B cell (primary cell): ENCODE results near the gene FEM1B. TPM values are rescaled to one million over a fixed set of nuclear protein-coding genes. Genes with fewer than 3 reads are reported as not detected.

Experiments used
- ATAC-seq: fragments of 200-7000 bp; cut with Tn5 transposase; one replicate; pipeline ENCODE4 v1.10.0; 2021; ENCODE audit warnings: low read depth, mild to moderate bottlenecking, moderate number of reproducible peaks, moderate library complexity
- CTCF ChIA-PET: fragments of 350-600 bp; sonication (Branson Sonifier 250); formaldehyde crosslinking; loops from one replicate; lab custom pipeline; 2021; ENCODE audit warnings: antibody characterized with exemption, inconsistent platforms; lab: Charles Lee
- POLR2A ChIA-PET: fragments of 350-600 bp; sonication (Branson Sonifier 250); formaldehyde crosslinking; loops from one replicate; lab custom pipeline; 2021; ENCODE audit warnings: antibody characterized with exemption; lab: Charles Lee
- DNase-seq: peaks from one replicate; pipeline ENCODE4 v3.0.0; 2013
- H2AFZ ChIP-seq: 2 replicates; pipeline ENCODE4 v1.6.1; 2012; ENCODE audit warnings: mild to moderate bottlenecking, low read depth, low read length; ENCODE audit not compliant: insufficient read depth, poor library complexity, severe bottlenecking
- H3K27ac ChIP-seq, 2 donors: 1 replicate in 1 of 2; 2 replicates in 1 of 2; pipeline ENCODE4 v1.5.1; 2012 to 2013; ENCODE audit warnings: low read length in 2 of 2, mild to moderate bottlenecking in 2 of 2, moderate library complexity in 1 of 2
- H3K27me3 ChIP-seq, 4 experiments: fragments of 200-600 bp in 1 of 4; sonication (generic) in 1 of 4; replicated peaks in 1 of 4; 1 replicate in 2 of 4; 2 replicates in 2 of 4; pipeline versions ENCODE4 v1.6.1 to v1.7.0; 2013 to 2016; ENCODE audit warnings: low read length in 3 of 4, mild to moderate bottlenecking in 2 of 4, mixed read lengths in 1 of 4, moderate library complexity in 1 of 4; ENCODE audit not compliant: insufficient read depth in 4 of 4, control insufficient read depth in 3 of 4; ENCODE audit errors: control extremely low read depth in 1 of 4
- H3K36me3 ChIP-seq, 2 experiments: replicated peaks in 1 of 2; 1 replicate in 1 of 2; 2 replicates in 1 of 2; pipeline versions ENCODE4 v1.6.1 to v1.7.1; 2013; ENCODE audit warnings: low read length in 1 of 2; ENCODE audit not compliant: insufficient read depth in 2 of 2, control insufficient read depth in 1 of 2; ENCODE audit errors: control extremely low read depth in 1 of 2, extremely low read depth in 1 of 2
- H3K4me1 ChIP-seq, 2 donors: fragments of 200-600 bp in 1 of 2; sonication (generic) in 1 of 2; 1 replicate in 1 of 2; 2 replicates in 1 of 2; pipeline versions ENCODE4 v1.5.1 to v1.6.1; 2013 to 2017; ENCODE audit warnings: low read length in 2 of 2; ENCODE audit not compliant: control insufficient read depth in 2 of 2, insufficient read depth in 2 of 2
- H3K4me2 ChIP-seq: replicated peaks from 2 replicates; pipeline ENCODE3; 2012; ENCODE audit warnings: mild to moderate bottlenecking, low read depth, low read length; ENCODE audit not compliant: poor library complexity, severe bottlenecking
- H3K4me3 ChIP-seq, 5 experiments: fragments of 200-600 bp in 1 of 5; sonication (generic) in 1 of 5; 1 replicate in 3 of 5; 2 replicates in 2 of 5; pipeline versions ENCODE4 v1.5.1 to v1.7.0; 2011 to 2016; ENCODE audit warnings: low read length in 4 of 5, mild to moderate bottlenecking in 4 of 5, low read depth in 2 of 5, control low read depth in 1 of 5, moderate library complexity in 1 of 5; ENCODE audit not compliant: insufficient read depth in 1 of 5; ENCODE audit errors: control extremely low read depth in 1 of 5, extremely low read depth in 1 of 5
- H3K79me2 ChIP-seq: fragments of 200-600 bp; sonication (generic); one replicate; pipeline ENCODE4 v1.6.0; 2016; ENCODE audit warnings: low read length; ENCODE audit not compliant: control insufficient read depth, insufficient read depth
- H3K9ac ChIP-seq: fragments of 200-600 bp; sonication (generic); 2 replicates; pipeline ENCODE4 v1.6.1; 2017; ENCODE audit warnings: mild to moderate bottlenecking, low read length, moderate library complexity
- H3K9me3 ChIP-seq, 3 donors: one replicate each; pipeline versions ENCODE4 v1.6.1 to v1.7.1; 2013; ENCODE audit warnings: low read length in 2 of 3; ENCODE audit not compliant: control insufficient read depth in 2 of 3, insufficient read depth in 1 of 3; ENCODE audit errors: control extremely low read depth in 1 of 3
- H4K20me1 ChIP-seq: 2 replicates; pipeline ENCODE4 v1.6.0; 2012; ENCODE audit warnings: mild to moderate bottlenecking, low read length; ENCODE audit not compliant: insufficient read depth, control insufficient read depth, poor library complexity, severe bottlenecking
- H3K27ac Mint-ChIP-seq: one replicate; pipeline ENCODE4 v1.8.0; 2021; ENCODE audit warnings: mixed read lengths
- H3K27me3 Mint-ChIP-seq: one replicate; pipeline ENCODE4 v1.8.0; 2021; ENCODE audit warnings: mixed read lengths
- H3K4me1 Mint-ChIP-seq: one replicate; pipeline ENCODE4 v1.8.0; 2021; ENCODE audit warnings: mixed read lengths
- H3K4me3 Mint-ChIP-seq: one replicate; pipeline ENCODE4 v1.8.0; 2021; ENCODE audit warnings: mixed read lengths
- H3K9me3 Mint-ChIP-seq: one replicate; pipeline ENCODE4 v1.8.0; 2022; ENCODE audit warnings: mixed read lengths; ENCODE audit not compliant: insufficient read depth
- CTCF ChIP-seq: fragments of 200-600 bp; IDR thresholded peaks from one replicate; pipeline ENCODE4 v1.8.0; 2022; ENCODE audit warnings: antibody characterized with exemption, mild to moderate bottlenecking
- EZH2 ChIP-seq: IDR thresholded peaks from 2 replicates; pipeline ENCODE4 v1.6.1; 2012; ENCODE audit warnings: borderline replicate concordance, low read depth, mild to moderate bottlenecking, moderate library complexity, low read length; ENCODE audit not compliant: insufficient read depth, poor library complexity, severe bottlenecking
- WGBS: methylation state at CpG from one replicate; pipeline ENCODE4 v1.1.5; 2013; ENCODE audit warnings: missing lambda C conversion rate; ENCODE audit not compliant: insufficient coverage; 5-methylcytosine and 5-hydroxymethylcytosine counted together
- intact Hi-C: fragments of 100-400 bp; cut with micrococcal nuclease; formaldehyde crosslinking; loops from one replicate; pipeline ENCODE4 v1.10.0; 2022
- polyA plus RNA-seq: library from polyadenylated mRNA; depleted of rRNA; stranded (reverse); fragments of >200 nt; gene quantifications from 2 replicates; pipeline ENCODE4 v1.2.3, GENCODE V29; 2012
- total RNA-seq, 2 donors: library from RNA; stranded (reverse); fragments of 120-200 nt in 1 of 2; gene quantifications; 1 replicate in 1 of 2; 2 replicates in 1 of 2; pipeline versions ENCODE4 v1.2.3 to v1.2.4, GENCODE V29; 2013 to 2022

The FEM1B gene
- total and polyA plus RNA-seq, 2 donors (not counting 1 experiment from before 2014, with no cell fraction given) = 13.8 to 52.4 TPM

- Histone ChIP-seq H3K4me2 (no peak overlapping the region), H3K27ac (no peak overlapping the region), H3K9ac (no peak overlapping the region), H3K27me3 (no peaks in the 10 kb centered on the region), H3K9me3 (peaks cover 0 to 23% (median 19%) of the 10 kb centered on the region in 3 donors), H3K79me2 (no peaks in the 10 kb centered on the region), H4K20me1 (no peaks in the 10 kb centered on the region), H3K36me3 (no peaks in the 10 kb centered on the region), H2AFZ (no peak overlapping the region), H3K4me1 (no peaks in the 10 kb centered on the region), H3K4me3 (no peak overlapping the region)
- POLR2A ChIA-PET = interaction anchor here (0.7 kb wide), 1 partner anchor 96 kb away, joined by 3 read pairs; no protein-coding TSS in a partner anchor
- Mint-ChIP-seq H3K9me3 (peaks cover 7% of the 10 kb centered on the region), H3K4me1 (no peaks in the 10 kb centered on the region), H3K4me3 (no peak overlapping the region), H3K27me3 (peaks cover 5% of the 10 kb centered on the region), H3K27ac (no peak overlapping the region)
- no peak for ATAC-seq
- CTCF ChIA-PET = interaction anchor here (0.6 to 1.2 kb wide), 2 partner anchors 12 to 47 kb away, joined by 3 to 4 read pairs; no protein-coding TSS in a partner anchor
- TF ChIP-seq EZH2 (no peak), CTCF (no peak)
- WGBS = 100% methylated on average over 2 of the region's 5 CpGs
- intact Hi-C loops = no loop called here
- DNase-seq = no peak
Measured at GRCh38 chr15:68241088-68241935, 36.2 kb upstream of the FEM1B start.

- no peaks in the 10 kb centered on the region for H4K20me1 ChIP-seq
- H3K4me3 ChIP-seq = no peak overlapping the region
- WGBS = no CpG with 5 or more reads among the region's 1 CpG
- ChIA-PET POLR2A (no interaction called here), CTCF (interaction anchor here (0.6 to 2.3 kb wide), 3 partner anchors 9 to 1066 kb away, joined by 3 to 8 read pairs (median 3); no protein-coding TSS in a partner anchor)
- H3K27ac ChIP-seq = no peak overlapping the region
- H2AFZ ChIP-seq = no peak overlapping the region
- no peak overlapping the region for H3K4me3 Mint-ChIP-seq
- no peaks in the 10 kb centered on the region for H3K27me3 ChIP-seq
- no peaks in the 10 kb centered on the region for H3K36me3 ChIP-seq
- no peaks in the 10 kb centered on the region for H3K4me1 Mint-ChIP-seq
- no peaks in the 10 kb centered on the region for H3K4me1 ChIP-seq
- TF ChIP-seq CTCF (no peak), EZH2 (no peak)
- DNase-seq = no peak
- peaks cover 5% of the 10 kb centered on the region for H3K27me3 Mint-ChIP-seq
- peaks cover 0 to 23% (median 19%) of the 10 kb centered on the region in 3 donors for H3K9me3 ChIP-seq
- no peak overlapping the region for H3K4me2 ChIP-seq
- peaks cover 7% of the 10 kb centered on the region for H3K9me3 Mint-ChIP-seq
- no peak for ATAC-seq
- no peaks in the 10 kb centered on the region for H3K79me2 ChIP-seq
- no peak overlapping the region for H3K9ac ChIP-seq
- intact Hi-C loops = no loop called here
- H3K27ac Mint-ChIP-seq = no peak overlapping the region
Measured at GRCh38 chr15:68244235-68244634, 33.3 kb upstream of the FEM1B start.
